Psoas muscle (tissue), 8 donors: ENCODE measurements around the gene PRPF6. TPM values are rescaled to one million over a fixed set of nuclear protein-coding genes. Genes with fewer than 3 reads are reported as not detected.
"Not testable (repeated sequence)": the region's sequence is repeated elsewhere in the genome, so short reads cannot be mapped to it uniquely, and the experiment has no call there.

Source experiments
- ATAC-seq, 4 donors: fragments of 200-7000 bp; cut with Tn5 transposase; one replicate each; pipeline ENCODE4 v1.9.1; 2020; ENCODE audit warnings: moderate library complexity in 3 of 4, mild to moderate bottlenecking in 2 of 4
- DNase-seq, 2 donors: peaks; one replicate each; pipeline ENCODE4 v3.0.0-alpha.2; 2020
- H3K27ac ChIP-seq: fragments of 200-600 bp; one replicate; pipeline ENCODE4 v1.8.0; 2022
- H3K27me3 ChIP-seq, 3 donors: fragments of 200-600 bp in 1 of 3; one replicate each; pipeline versions ENCODE4 v1.6.1 to v1.8.0; 2013 to 2022; ENCODE audit warnings: low read length in 2 of 3, mild to moderate bottlenecking in 2 of 3, moderate library complexity in 1 of 3; ENCODE audit not compliant: insufficient read depth in 3 of 3
- H3K36me3 ChIP-seq, 2 donors: fragments of 200-600 bp in 1 of 2; one replicate each; pipeline versions ENCODE4 v1.6.1 to v1.8.0; 2013 to 2022; ENCODE audit warnings: low read depth in 1 of 2, mild to moderate bottlenecking in 1 of 2, moderate library complexity in 1 of 2; ENCODE audit not compliant: insufficient read depth in 1 of 2
- H3K4me1 ChIP-seq: fragments of 200-600 bp; one replicate; pipeline ENCODE4 v1.8.0; 2022
- H3K4me3 ChIP-seq: fragments of 200-600 bp; one replicate; pipeline ENCODE4 v1.8.0; 2022; ENCODE audit warnings: mild to moderate bottlenecking
- H3K9me3 ChIP-seq: fragments of 200-600 bp; one replicate; pipeline ENCODE4 v1.8.0; 2022
- CTCF ChIP-seq: fragments of 200-600 bp; IDR thresholded peaks from one replicate; pipeline ENCODE4 v1.8.0; 2022; ENCODE audit warnings: antibody characterized with exemption
- WGBS, 3 donors: extraction: QIAGEN DNeasy Blood & Tissue Kit; methylation state at CpG; one replicate each; pipeline versions ENCODE4 v1.1.6 to v1.1.7; 2013; 5-methylcytosine and 5-hydroxymethylcytosine counted together
- intact Hi-C, 2 donors: fragments of 100-400 bp; cut with DNase I; formaldehyde crosslinking; loops; one replicate each; pipeline versions ENCODE4 v1.11.0 to v1.14.2; 2022
- polyA plus RNA-seq, 3 donors: library from polyadenylated mRNA; stranded (reverse); fragments of 200-250 nt; gene quantifications; one replicate each; pipeline ENCODE4 v1.2.3, GENCODE V29; 2013
- total RNA-seq, 4 donors: library from RNA; stranded (reverse); fragmentation: NEBNext Ultra II Directional in 2 of 4; extraction: Animal tissue kit (Norgen Biotek cat#: 25700) in 2 of 4; gene quantifications; one replicate each; pipeline versions ENCODE4 v1.2.1 to v1.2.4, GENCODE V29; 2021 to 2023
- donor health status: healthy with polysubstance abuse.
- donor health status: DM: no; HTN: no; CAD: no; lungs with moderate emphysema.
- donor health status: Bipolar disorder and iron deficiency.
- donor health status: healthy.
- donor health status: DM: yes; HTN: yes; CAD: no.
- donor health status: DM: no; HTN: no; CAD: no.
- donor health status: DM: no; HTN: no; CAD: no.
- donor health status: DM: yes; HTN: yes; CAD: no.

Gene PRPF6
- total and polyA plus RNA-seq, 7 donors = 38.8 to 75.4 (median 56.8) TPM

DNA sequence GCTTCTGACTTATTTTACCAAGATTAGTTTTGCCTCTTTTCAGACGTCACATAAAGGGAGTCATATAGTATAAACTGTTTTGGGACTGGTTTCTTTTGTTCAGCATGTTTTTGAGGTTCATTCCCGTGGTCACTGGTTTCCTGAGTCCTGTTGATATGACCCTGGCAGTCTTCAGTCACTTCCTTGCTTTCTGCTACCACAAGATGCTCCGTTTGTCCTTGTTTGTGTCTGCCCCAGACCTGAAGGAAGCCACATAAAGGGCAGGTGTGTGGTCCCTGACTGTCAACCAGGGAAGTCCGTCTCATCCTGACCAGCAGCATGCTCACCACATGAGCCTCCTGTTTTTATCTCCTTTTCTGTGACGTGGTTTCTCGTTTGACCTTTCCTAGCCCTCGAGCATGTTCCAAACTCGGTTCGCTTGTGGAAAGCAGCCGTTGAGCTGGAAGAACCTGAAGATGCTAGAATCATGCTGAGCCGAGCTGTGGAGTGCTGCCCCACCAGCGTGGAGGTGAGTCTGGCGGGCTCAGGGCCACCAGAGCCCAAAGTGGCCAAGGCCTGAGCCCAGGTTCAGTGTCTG lies 29.0 kb downstream of the PRPF6 start:
- intact Hi-C loops = no loop called here
- TF ChIP-seq CTCF = no peak
- peaks cover 7 to 64% of the 10 kb centered on the region in 2 donors for H3K36me3 ChIP-seq
- no peaks in the 10 kb centered on the region for H3K27me3 ChIP-seq
- 91 to 95% (median 92%) methylated on average over 13 of the region's 13 CpGs for WGBS, 3 donors
- no peaks in the 10 kb centered on the region for H3K9me3 ChIP-seq
- no peak overlapping the region for H3K27ac ChIP-seq
- DNase-seq (no peak), ATAC-seq (no peak)
- no peak overlapping the region for H3K4me3 ChIP-seq
- H3K4me1 ChIP-seq = no peaks in the 10 kb centered on the region

- H3K27me3 ChIP-seq = no peaks in the 10 kb centered on the region
- no peaks in the 10 kb centered on the region for H3K4me1 ChIP-seq
- H3K4me3 ChIP-seq = no peak overlapping the region
- intact Hi-C loops = no loop called here
- WGBS, 3 donors = 90 to 97% (median 94%) methylated on average over 8 of the region's 8 CpGs
- no peak overlapping the region for H3K27ac ChIP-seq
- ATAC-seq (no peak), DNase-seq (no peak)
- TF ChIP-seq CTCF = no peak
- no peaks in the 10 kb centered on the region for H3K9me3 ChIP-seq
- H3K36me3 ChIP-seq = peaks cover 7 to 64% of the 10 kb centered on the region in 2 donors
Observed at GRCh38 chr20:64010711-64011237, 29.8 kb downstream of the PRPF6 start.

GRCh38 chr20:64011366-64011779 lies 30.4 kb downstream of the PRPF6 start:
- Histone ChIP-seq H3K4me1 (no peaks in the 10 kb centered on the region), H3K4me3 (no peak overlapping the region), H3K36me3 (peaks cover 7 to 67% of the 10 kb centered on the region in 2 donors), H3K9me3 (no peaks in the 10 kb centered on the region), H3K27me3 (no peaks in the 10 kb centered on the region), H3K27ac (no peak overlapping the region)
- no peak for TF ChIP-seq CTCF
- ATAC-seq = no peak
- WGBS, 3 donors = 95 to 97% (median 96%) methylated on average over 16 of the region's 16 CpGs
- intact Hi-C loops = no loop called here
- DNase-seq = no peak

GRCh38 chr20:64012385-64013154 lies 31.6 kb downstream of the PRPF6 start:
- H3K4me3 ChIP-seq, DNase-seq, H3K9me3 ChIP-seq, intact Hi-C loops, H3K27ac ChIP-seq, H3K27me3 ChIP-seq, ATAC-seq, H3K4me1 ChIP-seq: not testable (repeated sequence)
- 81 to 96% (median 87%) methylated on average over 9 to 12 of the region's 20 CpGs for WGBS, 3 donors
- H3K36me3 ChIP-seq = peaks cover 7 to 79% of the 10 kb centered on the region in 2 donors

DNA sequence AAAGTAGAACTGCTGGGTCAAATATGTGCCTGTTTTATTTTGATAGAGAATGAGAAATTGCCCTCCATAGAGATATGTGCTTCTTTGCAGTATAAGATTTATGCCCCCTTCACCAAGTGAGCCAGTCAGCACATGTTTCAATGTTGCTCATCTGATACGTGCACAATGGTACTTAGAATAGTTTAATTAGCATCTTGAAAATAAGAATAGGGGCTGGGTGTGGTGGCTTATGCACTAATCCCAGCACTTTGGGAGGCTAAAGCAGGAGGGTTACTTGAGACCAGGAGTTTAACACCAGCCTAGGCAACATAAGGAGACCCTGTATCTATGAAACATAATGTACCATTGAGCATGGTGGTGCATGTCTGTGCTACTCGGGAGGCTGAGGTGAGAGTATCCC lies 34.7 kb downstream of the PRPF6 start:
- Histone ChIP-seq H3K9me3 (no peaks in the 10 kb centered on the region), H3K4me1 (no peaks in the 10 kb centered on the region), H3K36me3 (peaks cover 7 to 89% of the 10 kb centered on the region in 2 donors), H3K4me3 (no peak overlapping the region), H3K27ac (no peak overlapping the region), H3K27me3 (no peaks in the 10 kb centered on the region)
- DNase-seq = no peak
- intact Hi-C loops = no loop called here
- no peak for ATAC-seq
- TF ChIP-seq CTCF = no peak
- 78 to 86% (median 85%) methylated on average over 2 of the region's 2 CpGs for WGBS, 3 donors
